HepG2 (cell line): ENCODE data around the gene ERO1A. TPM values are rescaled to one million over a fixed set of nuclear protein-coding genes. Genes with fewer than 3 reads are reported as not detected.

Experiments
- ATAC-seq: fragments of 200-7000 bp; cut with Tn5 transposase; 3 replicates; pipeline ENCODE4 v1.9.1; 2020; ENCODE audit warnings: mild to moderate bottlenecking, moderate library complexity
- BruUV-seq: library from RNA; stranded (reverse); fragments of 400-500 nt; replicated peaks from 2 replicates; lab custom pipeline; 2021; lab: Mats Ljungman, UMichigan
- CTCF ChIA-PET: fragments of 300-600 bp; formaldehyde crosslinking; extraction: SDS; loops from one replicate; lab custom pipeline; 2021; ENCODE audit warnings: low total read pairs, inconsistent platforms, low intra/inter-chr PET ratio; lab: Yijun Ruan, JAX
- POLR2A ChIA-PET: fragments of 350-600 bp; sonication (Branson Sonifier 250); formaldehyde crosslinking; loops from one replicate; lab custom pipeline; 2020; ENCODE audit warnings: antibody characterized with exemption, inconsistent platforms; lab: Yijun Ruan, JAX
- DNase-seq: peaks from one replicate; pipeline ENCODE4 v3.0.0-alpha.2; 2015; ENCODE audit warnings: low spot score
- FAIRE-seq: peaks from 3 replicates; lab custom pipeline; 2011; peaks lifted over from hg19 to GRCh38; lab: Jason Lieb, UNC
- H2AFZ ChIP-seq: one replicate; pipeline ENCODE4 v1.6.1; 2011; ENCODE audit warnings: low read length, inconsistent platforms
- H3K27ac ChIP-seq: fragments of 300-600 bp; 3 replicates; pipeline ENCODE4 v1.8.0; 2011; ENCODE audit warnings: mixed run types, mild to moderate bottlenecking, mixed read lengths, low read length, inconsistent platforms; ENCODE audit not compliant: insufficient read depth; ENCODE audit errors: extremely low read length
- H3K27me3 ChIP-seq, 2 experiments: fragments of 200-600 bp in 1 of 2; 2 replicates in 1 of 2; 3 replicates in 1 of 2; pipeline versions ENCODE4 v1.6.0 to v1.8.0; 2011; ENCODE audit warnings: low read length in 2 of 2, mild to moderate bottlenecking in 2 of 2, moderate library complexity in 2 of 2, inconsistent platforms in 1 of 2; ENCODE audit not compliant: insufficient read depth in 2 of 2, control insufficient read depth in 1 of 2
- H3K36me3 ChIP-seq, 2 experiments: fragments of 200-600 bp in 1 of 2; replicated peaks in 1 of 2; 2 replicates in 1 of 2; 3 replicates in 1 of 2; pipeline versions ENCODE4 v1.5.1 to v1.8.0; 2011; ENCODE audit warnings: low read length in 2 of 2, inconsistent platforms in 1 of 2; ENCODE audit not compliant: insufficient read depth in 2 of 2, control insufficient read depth in 1 of 2
- H3K4me1 ChIP-seq: 2 replicates; pipeline ENCODE4 v1.5.1; 2012; ENCODE audit warnings: low read length, inconsistent platforms; ENCODE audit not compliant: insufficient read depth
- H3K4me2 ChIP-seq: 2 replicates; pipeline ENCODE4 v1.6.0; 2011; ENCODE audit warnings: low read depth, low read length, inconsistent platforms
- H3K4me3 ChIP-seq, 3 experiments: fragments of 200-600 bp in 1 of 3; sonication (generic), shearing (Covaris generic) in 1 of 3; replicated peaks in 1 of 3; 2 replicates each; pipeline ENCODE4 v1.5.1; 2011 to 2016; ENCODE audit warnings: low read length in 3 of 3, inconsistent platforms in 2 of 3, low read depth in 2 of 3, mild to moderate bottlenecking in 2 of 3, control low read depth in 1 of 3, mixed read lengths in 1 of 3; ENCODE audit not compliant: insufficient read depth in 1 of 3
- H3K79me2 ChIP-seq: one replicate; pipeline ENCODE4 v1.6.1; 2011; ENCODE audit warnings: low read length, inconsistent platforms; ENCODE audit not compliant: insufficient read depth
- H3K9ac ChIP-seq: 2 replicates; pipeline ENCODE4 v1.6.0; 2011; ENCODE audit warnings: mild to moderate bottlenecking, low read depth, low read length, inconsistent platforms; ENCODE audit not compliant: insufficient read depth
- H3K9me3 ChIP-seq: 2 replicates; pipeline ENCODE4 v1.5.1; 2012; ENCODE audit warnings: mild to moderate bottlenecking, low read length
- H4K20me1 ChIP-seq: 2 replicates; pipeline ENCODE4 v1.6.0; 2011; ENCODE audit warnings: inconsistent platforms, mild to moderate bottlenecking, low read length, moderate library complexity; ENCODE audit not compliant: insufficient read depth
- ATF4 ChIP-seq, 2 experiments: fragments of 450-650 bp in 1 of 2; sonication (generic) in 1 of 2; formaldehyde crosslinking; IDR thresholded peaks; 2 replicates each; pipeline versions ENCODE4 v1.5.0 to v1.8.0; 2020 to 2022; ENCODE audit warnings: mild to moderate bottlenecking in 1 of 2, missing genetic modification reagents in 1 of 2
- CEBPG ChIP-seq: IDR thresholded peaks from 2 replicates; pipeline ENCODE4 v1.6.1; 2016
- GTF2F1 ChIP-seq: fragments of 150-350 bp; IDR thresholded peaks from 2 replicates; pipeline ENCODE4 v1.6.1; 2014; ENCODE audit warnings: low read length
- JUNB ChIP-seq: sonication (generic); formaldehyde crosslinking; IDR thresholded peaks from 2 replicates; pipeline ENCODE4 v1.8.0; 2022; ENCODE audit warnings: missing genetic modification reagents, mild to moderate bottlenecking, borderline replicate concordance
- RFX3 ChIP-seq: IDR thresholded peaks from 2 replicates; pipeline ENCODE4 v1.6.1; 2016; ENCODE audit warnings: missing biosample characterization, missing genetic modification reagents
- ZNF816 ChIP-seq: sonication (generic); formaldehyde crosslinking; IDR thresholded peaks from 2 replicates; pipeline ENCODE4 v1.8.0; 2022; ENCODE audit warnings: missing genetic modification reagents, mild to moderate bottlenecking, borderline replicate concordance
- ZNF841 ChIP-seq: sonication (generic); formaldehyde crosslinking; IDR thresholded peaks from 2 replicates; pipeline ENCODE4 v1.8.1; 2023; ENCODE audit warnings: missing genetic modification reagents, borderline replicate concordance
- WGBS: methylation state at CpG from one replicate; pipeline ENCODE4 v1.1.6; 2017; ENCODE audit warnings: low lambda C conversion rate; 5-methylcytosine and 5-hydroxymethylcytosine counted together
- in situ Hi-C: cut with HindIII; loops from 2 replicates; pipeline ENCODE4 v1.10.0; 2017; ENCODE audit warnings: low pct_unique_long_range_greater_than_20kb; ENCODE audit not compliant: extremely low pct_ligation_motif_present
- intact Hi-C: fragments of 100-400 bp; cut with micrococcal nuclease; formaldehyde crosslinking; loops from one replicate; pipeline ENCODE4 v1.10.0; 2022; ENCODE audit not compliant: unreplicated experiment
- polyA plus RNA-seq, 8 experiments: library from polyadenylated mRNA; depleted of rRNA in 3 of 8; stranded (reverse) in 7 of 8; unstranded in 1 of 8; fragments of >200 nt; fragmentation: Illumina TruSeq in 4 of 8; extraction: Trizol in 4 of 8; gene quantifications; 2 replicates each; pipeline versions ENCODE4 v1.2.1 to v1.2.3, GENCODE V29; 2011 to 2016; ENCODE audit warnings: low read depth in 4 of 8, missing spikeins in 1 of 8, mixed read lengths in 1 of 8; ENCODE audit not compliant: insufficient read depth in 1 of 8
- total RNA-seq, 5 experiments: library from RNA; depleted of rRNA; stranded (reverse); fragments of >200 nt; fragmentation: Illumina TruSeq; extraction: Trizol; gene quantifications; 2 replicates each; pipeline ENCODE4 v1.2.3, GENCODE V29; 2016; ENCODE audit warnings: low read depth in 1 of 5

ERO1A gene
- total and polyA plus RNA-seq, 2 of the 13 experiments (the other 11 are each of a cell fraction or from before 2014, with no cell fraction given) = 60.3 to 137 TPM

GRCh38 chr14:52693036-52693435 lies 2.3 kb downstream of the ERO1A start:
- ATAC-seq (no peak), DNase-seq (no peak), FAIRE-seq (no peak)
- Histone ChIP-seq H3K27me3 (no peaks in the 10 kb centered on the region; a peak in 1 of 5 replicates), H3K27ac (no peak overlapping the region), H3K36me3 (no peaks in the 10 kb centered on the region), H3K79me2 (peaks cover 71% of the 10 kb centered on the region), H3K4me2 (peak overlapping the region; percentile 60), H3K9me3 (no peaks in the 10 kb centered on the region), H4K20me1 (peaks cover 43% of the 10 kb centered on the region), H3K4me1 (peaks cover 75% of the 10 kb centered on the region), H2AFZ (no peak overlapping the region), H3K9ac (peak overlapping the region; percentile 82; the same call in 1 of the 2 replicates), H3K4me3 (peak overlapping the region; percentile 75 to 90 (median 86); a peak in 5 of 6 replicates)
- CTCF ChIA-PET = no interaction called here
- BruUV-seq = no TSS peak
- POLR2A ChIA-PET = interaction anchor here (1.0 kb wide), 1 partner anchor 36 kb away, joined by 3 read pairs; no protein-coding TSS in a partner anchor
- TF ChIP-seq CEBPG (peak; percentile 56), ZNF816 (no peak), ZNF841 (CRISPR knock-in tag) (no peak), JUNB (CRISPR knock-in tag) (no peak), ATF4 (CRISPR knock-in tag; IDR thresholded peaks at IDR 0.05) (peak in 1 of 2 experiments; percentile 53; a peak in 1 of 4 replicates), RFX3 (no peak), GTF2F1 (no peak)
- in situ Hi-C loops (no loop called here), intact Hi-C loops (no loop called here)
- 53% methylated on average over 3 of the region's 3 CpGs for WGBS
